ENCODE data around the gene VDAC1. TPM values are rescaled to one million over a fixed set of nuclear protein-coding genes. Genes with fewer than 3 reads are reported as not detected.

VDAC1 gene
- total RNA-seq, 2 experiments from 2014 or later = 157 to 247 TPM

DNA sequence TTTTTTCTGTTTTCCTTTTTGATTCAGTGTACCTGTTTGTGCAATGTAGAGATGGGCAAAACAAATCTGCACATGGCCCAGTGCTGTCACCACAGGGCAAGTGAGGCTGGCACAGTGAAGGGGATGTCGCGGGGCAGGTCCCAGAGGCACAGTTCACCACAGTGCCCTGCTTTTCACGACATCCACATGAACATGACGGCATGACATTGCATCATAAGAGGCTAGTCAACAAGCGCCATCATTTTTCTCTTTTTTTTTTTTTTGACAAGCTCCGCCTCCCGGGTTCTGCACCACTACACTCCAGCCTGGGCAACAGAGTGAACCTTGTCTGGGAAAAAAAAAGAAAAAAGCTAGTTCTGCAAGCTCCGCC is 42.9 kb upstream of the VDAC1 start:
- BruUV-seq (replicated peaks) = no TSS peak
- Histone ChIP-seq H3K4me1 (ENCODE audit: insufficient read depth, low read length, poor library complexity, severe bottlenecking) (no peaks in the 10 kb centered on the region), H3K36me3 (ENCODE audit: insufficient read depth, low read length) (no peaks in the 10 kb centered on the region), H3K9me3 (ENCODE audit: low read length) (no peaks in the 10 kb centered on the region), H3K79me2 (ENCODE audit: insufficient read depth, low read depth, low read length) (no peaks in the 10 kb centered on the region), H3K9me2 (ENCODE audit: insufficient read depth, low read length) (no peaks in the 10 kb centered on the region), H2AFZ (ENCODE audit: low read length) (no peak overlapping the region), H3K27ac (ENCODE audit: low read depth, low read length, poor library complexity, severe bottlenecking) (no peak overlapping the region), H3K4me3 (ENCODE audit: low read depth, low read length, poor library complexity, severe bottlenecking) (no peak overlapping the region), H4K20me1 (ENCODE audit: insufficient read depth, low read length) (no peaks in the 10 kb centered on the region), H3K4me2 (ENCODE audit: low read length) (no peak overlapping the region)
- CTCF ChIA-PET (ENCODE audit: unreplicated experiment) = no interaction called here
- POLR2A ChIA-PET = interaction anchor here (0.7 kb wide), 1 partner anchor 362 kb away, joined by 3 read pairs; no protein-coding TSS in a partner anchor
- TF ChIP-seq, protein P1, sequence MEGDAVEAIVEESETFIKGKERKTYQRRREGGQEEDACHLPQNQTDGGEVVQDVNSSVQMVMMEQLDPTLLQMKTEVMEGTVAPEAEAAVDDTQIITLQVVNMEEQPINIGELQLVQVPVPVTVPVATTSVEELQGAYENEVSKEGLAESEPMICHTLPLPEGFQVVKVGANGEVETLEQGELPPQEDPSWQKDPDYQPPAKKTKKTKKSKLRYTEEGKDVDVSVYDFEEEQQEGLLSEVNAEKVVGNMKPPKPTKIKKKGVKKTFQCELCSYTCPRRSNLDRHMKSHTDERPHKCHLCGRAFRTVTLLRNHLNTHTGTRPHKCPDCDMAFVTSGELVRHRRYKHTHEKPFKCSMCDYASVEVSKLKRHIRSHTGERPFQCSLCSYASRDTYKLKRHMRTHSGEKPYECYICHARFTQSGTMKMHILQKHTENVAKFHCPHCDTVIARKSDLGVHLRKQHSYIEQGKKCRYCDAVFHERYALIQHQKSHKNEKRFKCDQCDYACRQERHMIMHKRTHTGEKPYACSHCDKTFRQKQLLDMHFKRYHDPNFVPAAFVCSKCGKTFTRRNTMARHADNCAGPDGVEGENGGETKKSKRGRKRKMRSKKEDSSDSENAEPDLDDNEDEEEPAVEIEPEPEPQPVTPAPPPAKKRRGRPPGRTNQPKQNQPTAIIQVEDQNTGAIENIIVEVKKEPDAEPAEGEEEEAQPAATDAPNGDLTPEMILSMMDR (conservative IDR thresholded peaks at IDR 0.05; ENCODE audit: low read length) = no peak
- no peak for TF ChIP-seq EZH2phosphoT487 (IDR thresholded peaks at IDR 0.05; ENCODE audit: borderline replicate concordance, low read depth, low read length)
- DNase-seq (ENCODE audit: low spot score) = no peak
- intact Hi-C loops (cut with micrococcal nuclease; ENCODE audit: unreplicated experiment) = no loop called here

DNA sequence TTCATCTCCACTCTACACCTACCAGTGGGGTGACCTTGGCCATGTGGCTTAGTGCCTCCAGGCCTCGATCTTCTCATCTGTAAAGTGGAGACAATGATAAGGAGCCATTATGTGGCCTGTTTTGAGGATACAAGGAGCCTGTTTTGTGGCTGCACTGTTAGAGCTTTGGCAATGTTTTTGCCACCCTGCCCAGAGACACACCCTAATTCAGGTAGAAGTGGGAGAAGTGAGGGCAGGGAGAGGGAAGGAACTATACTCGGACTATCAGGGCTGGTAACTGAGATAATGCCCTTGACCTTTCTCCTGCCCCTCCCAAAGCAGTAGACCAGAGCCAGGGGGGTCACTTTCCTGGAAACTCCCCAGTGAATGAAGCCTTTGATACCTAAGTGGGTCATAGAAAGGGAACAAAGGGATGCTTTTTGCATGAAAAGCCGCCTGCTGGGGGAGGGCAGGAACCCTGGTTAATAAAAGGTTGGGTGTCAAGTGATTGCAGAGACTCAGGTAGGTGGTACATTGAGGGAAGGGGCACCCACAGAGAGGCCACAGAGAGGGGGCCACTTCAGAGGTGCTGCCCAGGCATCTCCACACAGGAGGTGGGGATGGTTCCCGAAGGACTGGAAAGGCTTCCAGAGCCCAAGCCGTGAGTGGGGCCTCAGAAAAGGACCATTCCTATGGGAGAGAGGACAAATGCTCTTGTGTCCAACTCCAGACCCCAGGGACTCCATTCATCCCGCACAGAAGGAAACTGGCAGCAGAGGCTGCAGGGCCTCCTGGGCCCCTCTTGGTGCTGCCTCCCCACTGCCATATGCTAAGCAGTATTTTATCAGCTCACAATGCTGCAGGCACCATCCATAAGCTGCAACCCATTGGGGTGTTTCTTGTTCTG is 42.3 kb upstream of the VDAC1 start:
- no peaks in the 10 kb centered on the region for H3K36me3 ChIP-seq (ENCODE audit: insufficient read depth, low read length)
- BruUV-seq (replicated peaks) = no TSS peak
- H3K4me2 ChIP-seq (ENCODE audit: low read length) = no peak overlapping the region
- no peaks in the 10 kb centered on the region for H4K20me1 ChIP-seq (ENCODE audit: insufficient read depth, low read length)
- TF ChIP-seq, protein P1 (conservative IDR thresholded peaks at IDR 0.05; ENCODE audit: low read length) = no peak
- no peak for TF ChIP-seq EZH2phosphoT487 (IDR thresholded peaks at IDR 0.05; ENCODE audit: borderline replicate concordance, low read depth, low read length)
- H3K4me3 ChIP-seq (ENCODE audit: low read depth, low read length, poor library complexity, severe bottlenecking) = no peak overlapping the region
- no peak overlapping the region for H2AFZ ChIP-seq (ENCODE audit: low read length)
- H3K9me2 ChIP-seq (ENCODE audit: insufficient read depth, low read length) = no peaks in the 10 kb centered on the region
- H3K79me2 ChIP-seq (ENCODE audit: insufficient read depth, low read depth, low read length) = no peaks in the 10 kb centered on the region
- ChIA-PET POLR2A (no interaction called here), CTCF (ENCODE audit: unreplicated experiment) (no interaction called here)
- no peaks in the 10 kb centered on the region for H3K4me1 ChIP-seq (ENCODE audit: insufficient read depth, low read length, poor library complexity, severe bottlenecking)
- intact Hi-C loops (cut with micrococcal nuclease; ENCODE audit: unreplicated experiment) = no loop called here
- DNase-seq (ENCODE audit: low spot score) = no peak
- no peaks in the 10 kb centered on the region for H3K9me3 ChIP-seq (ENCODE audit: low read length)
- no peak overlapping the region for H3K27ac ChIP-seq (ENCODE audit: low read depth, low read length, poor library complexity, severe bottlenecking)

DNA sequence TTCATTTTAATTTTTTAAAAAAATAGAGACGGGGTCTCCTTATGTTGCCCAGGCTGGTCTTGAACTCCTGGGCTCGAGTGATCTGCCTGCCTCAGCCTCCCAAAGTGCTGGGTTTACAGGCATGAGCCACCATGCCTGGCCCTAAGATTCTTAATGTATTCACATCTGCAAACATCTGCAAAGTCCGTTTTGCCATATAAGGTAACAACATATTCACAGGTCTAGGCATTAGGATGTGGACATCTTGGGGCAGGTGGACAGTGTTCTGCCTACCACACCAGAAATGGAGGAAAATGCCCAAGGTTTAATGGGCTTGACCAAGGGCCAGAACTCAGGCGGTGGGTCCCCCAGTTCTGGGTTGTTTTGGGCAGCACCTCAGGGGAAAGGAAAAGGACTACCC is 41.6 kb upstream of the VDAC1 start:
- H4K20me1 ChIP-seq (ENCODE audit: insufficient read depth, low read length) = no peaks in the 10 kb centered on the region
- H3K4me3 ChIP-seq (ENCODE audit: low read depth, low read length, poor library complexity, severe bottlenecking) = no peak overlapping the region
- no peak overlapping the region for H3K27ac ChIP-seq (ENCODE audit: low read depth, low read length, poor library complexity, severe bottlenecking)
- no peak overlapping the region for H3K4me2 ChIP-seq (ENCODE audit: low read length)
- intact Hi-C loops (cut with micrococcal nuclease; ENCODE audit: unreplicated experiment) = no loop called here
- no peak overlapping the region for H2AFZ ChIP-seq (ENCODE audit: low read length)
- no peaks in the 10 kb centered on the region for H3K4me1 ChIP-seq (ENCODE audit: insufficient read depth, low read length, poor library complexity, severe bottlenecking)
- BruUV-seq (replicated peaks) = no TSS peak
- POLR2A ChIA-PET = no interaction called here
- no peaks in the 10 kb centered on the region for H3K36me3 ChIP-seq (ENCODE audit: insufficient read depth, low read length)
- CTCF ChIA-PET (ENCODE audit: unreplicated experiment) = no interaction called here
- H3K9me3 ChIP-seq (ENCODE audit: low read length) = no peaks in the 10 kb centered on the region
- no peaks in the 10 kb centered on the region for H3K9me2 ChIP-seq (ENCODE audit: insufficient read depth, low read length)
- TF ChIP-seq, protein P1 (conservative IDR thresholded peaks at IDR 0.05; ENCODE audit: low read length) = no peak
- no peak for TF ChIP-seq EZH2phosphoT487 (IDR thresholded peaks at IDR 0.05; ENCODE audit: borderline replicate concordance, low read depth, low read length)
- H3K79me2 ChIP-seq (ENCODE audit: insufficient read depth, low read depth, low read length) = no peaks in the 10 kb centered on the region
- DNase-seq (ENCODE audit: low spot score) = no peak

All from OCI-LY7 (cell line).